A549 (cell line): Measurements from ENCODE around the gene CFAP410. TPM values are rescaled to one million over a fixed set of nuclear protein-coding genes. Genes with fewer than 3 reads are reported as not detected.

Experiments used
- ATAC-seq, 2 experiments: fragments of 200-7000 bp in 1 of 2; fragments of >200 bp in 1 of 2; cut with Nextera tagmentation in 1 of 2; cut with Tn5 transposase in 1 of 2; 3 replicates each; pipeline versions ENCODE4 v1.8.0 to v1.9.1; 2018 to 2020; ENCODE audit warnings: mild to moderate bottlenecking in 1 of 2, moderate library complexity in 1 of 2
- CTCF ChIA-PET: fragments of 300-600 bp; sonication (Branson Sonifier 250); formaldehyde crosslinking; extraction: SDS; loops from one replicate; lab custom pipeline; 2021; ENCODE audit warnings: antibody characterized with exemption, inconsistent platforms; lab: Yijun Ruan, JAX
- POLR2A ChIA-PET: fragments of 350-600 bp; formaldehyde crosslinking; extraction: SDS; loops from one replicate; lab custom pipeline; 2021; ENCODE audit warnings: antibody characterized with exemption, inconsistent platforms; lab: Yijun Ruan, JAX
- DNase-seq, 2 experiments: peaks; one replicate each; pipeline versions ENCODE4 v3.0.0 to v3.0.0-alpha.2; 2011 to 2016; ENCODE audit warnings: low read depth in 1 of 2, low spot score in 1 of 2
- FAIRE-seq: peaks from 2 replicates; lab custom pipeline; 2011; peaks lifted over from hg19 to GRCh38; lab: Jason Lieb, UNC
- H3K27ac ChIP-seq, 2 experiments: fragments of >200 bp; sonication (Bioruptor Twin); formaldehyde crosslinking; 3 replicates each; pipeline ENCODE4 v1.5.1; 2016 to 2017
- H3K4me1 ChIP-seq: fragments of >200 bp; sonication (Bioruptor Twin); formaldehyde crosslinking; 3 replicates; pipeline ENCODE4 v1.6.1; 2016
- H3K4me2 ChIP-seq: fragments of >200 bp; sonication (Bioruptor Twin); formaldehyde crosslinking; 3 replicates; pipeline ENCODE4 v1.6.1; 2016
- H3K4me3 ChIP-seq: fragments of >200 bp; sonication (Bioruptor Twin); formaldehyde crosslinking; 3 replicates; pipeline ENCODE4 v1.5.1; 2016
- H3K9me3 ChIP-seq: fragments of >200 bp; sonication (Bioruptor Twin); formaldehyde crosslinking; 3 replicates; pipeline ENCODE4 v1.6.1; 2016
- BHLHE40 ChIP-seq: IDR thresholded peaks from 2 replicates; pipeline ENCODE4 v1.6.1; 2012; ENCODE audit warnings: low read depth, low read length, inconsistent platforms
- CBX8 ChIP-seq: fragments of 200-600 bp; sonication (generic); IDR thresholded peaks from 2 replicates; pipeline ENCODE4 v1.6.1; 2016
- E2F6 ChIP-seq: IDR thresholded peaks from 2 replicates; pipeline ENCODE4 v1.6.1; 2012; ENCODE audit warnings: low read depth, borderline replicate concordance
- ESRRA ChIP-seq: fragments of 150-350 bp; IDR thresholded peaks from 2 replicates; pipeline ENCODE4 v1.6.1; 2014; ENCODE audit warnings: mild to moderate bottlenecking, low read length, borderline replicate concordance
- HES2 ChIP-seq: fragments of >200 bp; sonication (Bioruptor Twin); formaldehyde crosslinking; IDR thresholded peaks from 2 replicates; pipeline ENCODE4 v1.6.1; 2016
- HOXA7 ChIP-seq: fragments of 250-450 bp; sonication (Bioruptor Pico); IDR thresholded peaks from 2 replicates; pipeline ENCODE4 v1.5.0; 2020; ENCODE audit warnings: mild to moderate bottlenecking, moderate library complexity
- JUN ChIP-seq, 2 experiments: fragments of >200 bp; sonication (Bioruptor Twin); formaldehyde crosslinking; IDR thresholded peaks; 2 replicates in 1 of 2; 3 replicates in 1 of 2; pipeline ENCODE4 v1.6.1; 2016 to 2017
- KDM1A ChIP-seq: fragments of 200-600 bp; sonication (generic); IDR thresholded peaks from 2 replicates; pipeline ENCODE4 v1.6.1; 2016; ENCODE audit warnings: low read depth, mild to moderate bottlenecking
- MAX ChIP-seq: IDR thresholded peaks from 2 replicates; pipeline ENCODE4 v1.6.1; 2012
- MAZ ChIP-seq: fragments of 150-350 bp; IDR thresholded peaks from 2 replicates; pipeline ENCODE4 v1.6.1; 2014; ENCODE audit warnings: antibody characterized with exemption, low read depth, low read length, borderline replicate concordance
- NPAS2 ChIP-seq: fragments of 250-450 bp; sonication (Bioruptor Pico); IDR thresholded peaks from 2 replicates; pipeline ENCODE4 v1.8.0; 2022; ENCODE audit warnings: mild to moderate bottlenecking, moderate library complexity, borderline replicate concordance
- PBX3 ChIP-seq: IDR thresholded peaks from 2 replicates; pipeline ENCODE4 v1.6.1; 2012
- RAD21 ChIP-seq, 2 experiments: fragments of >200 bp in 1 of 2; sonication (Bioruptor Twin) in 1 of 2; formaldehyde crosslinking in 1 of 2; IDR thresholded peaks in 1 of 2; conservative IDR thresholded peaks in 1 of 2; 2 replicates in 1 of 2; 3 replicates in 1 of 2; pipeline ENCODE4 v1.6.1; 2012 to 2018; ENCODE audit warnings: inconsistent platforms in 1 of 2
- SMC3 ChIP-seq: fragments of >200 bp; sonication (Bioruptor Twin); formaldehyde crosslinking; IDR thresholded peaks from 3 replicates; pipeline ENCODE4 v1.6.1; 2018; ENCODE audit warnings: inconsistent platforms
- SREBF2 ChIP-seq: fragments of 450-650 bp; IDR thresholded peaks from 2 replicates; pipeline ENCODE4 v1.6.1; 2014; ENCODE audit warnings: mild to moderate bottlenecking, moderate library complexity
- TP53 ChIP-seq: fragments of 250-450 bp; sonication (Bioruptor Pico); IDR thresholded peaks from 2 replicates; pipeline ENCODE4 v1.5.0; 2021; ENCODE audit warnings: mild to moderate bottlenecking, moderate library complexity
- USF2 ChIP-seq: fragments of 450-650 bp; IDR thresholded peaks from 2 replicates; pipeline ENCODE4 v1.6.1; 2014; ENCODE audit warnings: antibody characterized with exemption
- ZC3H11A ChIP-seq: fragments of 450-650 bp; IDR thresholded peaks from 2 replicates; pipeline ENCODE4 v1.6.1; 2014; ENCODE audit warnings: antibody characterized with exemption, mild to moderate bottlenecking
- ZFP36 ChIP-seq: fragments of 450-650 bp; IDR thresholded peaks from 2 replicates; pipeline ENCODE4 v1.6.1; 2014; ENCODE audit warnings: borderline replicate concordance; ENCODE audit not compliant: partially characterized antibody
- ZNF302 ChIP-seq: fragments of 250-450 bp; sonication (Bioruptor Pico); IDR thresholded peaks from 2 replicates; pipeline ENCODE4 v1.9.0; 2021; ENCODE audit warnings: inconsistent platforms, mild to moderate bottlenecking, moderate library complexity
- ZSCAN20 ChIP-seq: fragments of 250-450 bp; sonication (Bioruptor Pico); IDR thresholded peaks from 2 replicates; pipeline ENCODE4 v1.8.0; 2022; ENCODE audit warnings: mild to moderate bottlenecking, moderate library complexity
- WGBS: methylation state at CpG from one replicate; pipeline ENCODE4 v1.1.6; 2017; ENCODE audit errors: missing lambda C conversion rate; 5-methylcytosine and 5-hydroxymethylcytosine counted together
- polyA plus RNA-seq, 4 experiments: library from polyadenylated mRNA; depleted of rRNA in 3 of 4; stranded (reverse); fragments of >200 nt; fragmentation: RNase III in 1 of 4; extraction: RNeasy Plus Mini Kit Qiagen cat#74134 plus additional on column Dnase treatment in 1 of 4; gene quantifications; 2 replicates in 3 of 4; 3 replicates in 1 of 4; pipeline ENCODE4 v1.2.3, GENCODE V29; 2011 to 2017

CFAP410 gene
- polyA plus RNA-seq, 2 of the 4 experiments (the other 2 are of a cell fraction): 3.2 to 7.1 TPM

GRCh38 chr21:44329086-44329889, 9.9 kb downstream of the CFAP410 start:
- Histone ChIP-seq H3K9me3 (no peaks in the 10 kb centered on the region), H3K4me3 (no peak overlapping the region), H3K4me2 (no peak overlapping the region), H3K4me1 (no peaks in the 10 kb centered on the region), H3K27ac (no peak overlapping the region)
- ChIA-PET CTCF (interaction anchor here (0.9 to 1.0 kb wide), 2 partner anchors 24 to 28 kb away, joined by 3 to 5 read pairs; no protein-coding TSS in a partner anchor), POLR2A (interaction anchor here (1.0 kb wide), 1 partner anchor 10 kb away, joined by 3 read pairs; the partner anchor contains the start of gene CFAP410)
- TF ChIP-seq BHLHE40 (no peak), ESRRA (no peak), ZNF302 (CRISPR knock-in tag) (no peak), ZC3H11A (no peak), PBX3 (0 out of 2 replicates have a peak, but pooled peaks have one; percentile 14), MAZ (no peak), E2F6 (no peak)
- no peak for DNase-seq
- ATAC-seq: no peak
- 86% methylated on average over 4 of the region's 26 CpGs for WGBS
- no peak for FAIRE-seq

- Histone ChIP-seq H3K27ac (no peak overlapping the region), H3K9me3 (no peaks in the 10 kb centered on the region), H3K4me2 (no peak overlapping the region), H3K4me3 (no peak overlapping the region), H3K4me1 (no peaks in the 10 kb centered on the region)
- no peak for ATAC-seq
- no peak for FAIRE-seq
- ChIA-PET POLR2A (interaction anchor here (1.4 kb wide), 1 partner anchor 11 kb away, joined by 6 read pairs; the partner anchor contains the start of gene CFAP410), CTCF (interaction anchor here (0.9 to 1.2 kb wide), 3 partner anchors 9 to 27 kb away, joined by 3 to 5 read pairs (median 3); no protein-coding TSS in a partner anchor)
- no peak for DNase-seq
- WGBS: 85% methylated on average over 18 of the region's 25 CpGs
- TF ChIP-seq CBX8: no peak
Measured at GRCh38 chr21:44328242-44328895, 10.8 kb downstream of the CFAP410 start.

GRCh38 chr21:44327603-44327974, 11.6 kb downstream of the CFAP410 start:
- ChIA-PET POLR2A (interaction anchor here (1.4 kb wide), 1 partner anchor 11 kb away, joined by 6 read pairs; the partner anchor contains the start of gene CFAP410), CTCF (interaction anchor here (1.2 kb wide), 1 partner anchor 8 kb away, joined by 3 read pairs; no protein-coding TSS in a partner anchor)
- Histone ChIP-seq H3K4me1 (no peaks in the 10 kb centered on the region), H3K4me3 (no peak overlapping the region), H3K9me3 (no peaks in the 10 kb centered on the region), H3K4me2 (no peak overlapping the region), H3K27ac (no peak overlapping the region)
- whole genome bisulfite sequencing: 95% methylated on average over 11 of the region's 11 CpGs
- no peak for DNase-seq
- no peak for FAIRE-seq
- no peak for ATAC-seq
- TF ChIP-seq HES2 (no peak), MAX (no peak), KDM1A (no peak), SMC3 (no peak), TP53 (CRISPR knock-in tag) (no peak)

GRCh38 chr21:44326716-44327602, 12.2 kb downstream of the CFAP410 start:
- FAIRE-seq (no peak), ATAC-seq (no peak), DNase-seq (no peak)
- H3K27ac ChIP-seq: no peak overlapping the region
- ChIA-PET CTCF (interaction anchor here (1.0 kb wide), 1 partner anchor 8 kb away, joined by 4 read pairs; no protein-coding TSS in a partner anchor), POLR2A (interaction anchor here (1.4 kb wide), 1 partner anchor 12 kb away, joined by 6 read pairs; the partner anchor contains the start of gene CFAP410)
- H3K4me1 ChIP-seq: no peaks in the 10 kb centered on the region
- no peaks in the 10 kb centered on the region for H3K9me3 ChIP-seq
- H3K4me2 ChIP-seq: no peak overlapping the region
- H3K4me3 ChIP-seq: no peak overlapping the region
- 100% methylated on average over 2 of the region's 26 CpGs for WGBS
- no peak for TF ChIP-seq ESRRA
- TF ChIP-seq NPAS2 (CRISPR knock-in tag): no peak
- no peak for TF ChIP-seq HOXA7 (CRISPR knock-in tag)
- no peak for TF ChIP-seq JUN (IDR thresholded peaks at IDR 0.05)
- no peak for TF ChIP-seq E2F6
- no peak for TF ChIP-seq RAD21 (conservative IDR thresholded peaks at IDR 0.05 in 1 of 2, IDR thresholded peaks at IDR 0.05 in 1 of 2)
- TF ChIP-seq HES2: no peak
- TF ChIP-seq USF2: no peak
- no peak for TF ChIP-seq ZFP36
- no peak for TF ChIP-seq MAZ
- no peak for TF ChIP-seq ZSCAN20
- TF ChIP-seq SREBF2: no peak
